Stomach (tissue), 9 donors: Measurements from ENCODE around the gene KLC4. TPM values are rescaled to one million over a fixed set of nuclear protein-coding genes. Genes with fewer than 3 reads are reported as not detected.

Experiments
- DNase-seq, 2 donors: peaks; one replicate each; pipeline versions ENCODE4 v3.0.0 to v3.0.0-alpha.2; 2013 to 2019
- H3K27ac ChIP-seq, 5 donors: fragments of 200-600 bp in 4 of 5; sonication (generic) in 4 of 5; one replicate each; pipeline ENCODE4 v1.5.1; 2013 to 2019; ENCODE audit warnings: mild to moderate bottlenecking in 1 of 5, moderate library complexity in 1 of 5
- H3K27me3 ChIP-seq, 3 donors: fragments of 200-600 bp; sonication (generic); one replicate each; pipeline ENCODE4 v1.5.1; 2017 to 2019; ENCODE audit warnings: mixed run types in 1 of 3
- H3K36me3 ChIP-seq, 4 donors: fragments of 200-600 bp; sonication (generic); 1 replicate in 3 of 4; 2 replicates in 1 of 4; pipeline ENCODE4 v1.5.1; 2016 to 2019
- H3K4me1 ChIP-seq, 4 donors: fragments of 200-600 bp; sonication (generic); one replicate each; pipeline ENCODE4 v1.5.1; 2016 to 2019
- H3K4me3 ChIP-seq, 4 donors: fragments of 200-600 bp; sonication (generic) in 3 of 4; one replicate each; pipeline ENCODE4 v1.5.1; 2016 to 2019; ENCODE audit warnings: mild to moderate bottlenecking in 1 of 4
- H3K9me3 ChIP-seq, 4 donors: fragments of 200-600 bp; sonication (generic); one replicate each; pipeline ENCODE4 v1.5.1; 2016 to 2019
- EP300 ChIP-seq: sonication (generic); formaldehyde crosslinking; IDR thresholded peaks from one replicate; pipeline ENCODE4 v1.6.1; 2017; ENCODE audit warnings: antibody characterized with exemption
- POLR2A ChIP-seq, 4 donors: fragments of 450-650 bp; IDR thresholded peaks; one replicate each; pipeline ENCODE4 v1.6.1; 2016; ENCODE audit warnings: antibody characterized with exemption in 4 of 4, control low read depth in 2 of 4, mild to moderate bottlenecking in 1 of 4, moderate library complexity in 1 of 4
- POLR2AphosphoS5 ChIP-seq, 3 donors: sonication (generic); formaldehyde crosslinking; IDR thresholded peaks; one replicate each; pipeline ENCODE4 v1.6.1; 2016; ENCODE audit warnings: antibody characterized with exemption in 3 of 3
- WGBS, 5 donors: extraction: QIAGEN DNeasy Blood & Tissue Kit in 3 of 5; methylation state at CpG; one replicate each; pipeline versions ENCODE4 v1.1.5 to v1.1.7; 2013 to 2018; 5-methylcytosine and 5-hydroxymethylcytosine counted together
- intact Hi-C: fragments of 100-400 bp; cut with DNase I; formaldehyde crosslinking; loops from one replicate; pipeline ENCODE4 v1.15.1; 2023; ENCODE audit warnings: low total_unique reads
- polyA plus RNA-seq, 3 donors: library from polyadenylated mRNA; stranded (reverse); fragments of 200-250 nt; gene quantifications; one replicate each; pipeline ENCODE4 v1.2.3, GENCODE V29; 2013
- total RNA-seq, 5 donors: library from RNA; depleted of rRNA; stranded (reverse); fragments of >200 nt; gene quantifications; one replicate each; pipeline versions ENCODE4 v1.1.0 to v1.2.3, GENCODE V29; 2014 to 2016
- TF ChIP-seq, protein P1 (sequence below), 7 experiments: fragments of 450-650 bp in 4 of 7; fragments of 200-600 bp in 3 of 7; sonication (generic) in 3 of 7; IDR thresholded peaks; one replicate each; pipeline ENCODE4 v1.5.1; 2016 to 2019; ENCODE audit warnings: antibody characterized with exemption in 7 of 7, control low read depth in 2 of 7, mild to moderate bottlenecking in 1 of 7
- donor health status: healthy with polysubstance abuse.
- donor health status: Bipolar disorder and iron deficiency.
- donor health status: healthy.

The KLC4 gene
- total and polyA plus RNA-seq, 8 donors = 23.5 to 410 (median 48.3) TPM

DNA sequence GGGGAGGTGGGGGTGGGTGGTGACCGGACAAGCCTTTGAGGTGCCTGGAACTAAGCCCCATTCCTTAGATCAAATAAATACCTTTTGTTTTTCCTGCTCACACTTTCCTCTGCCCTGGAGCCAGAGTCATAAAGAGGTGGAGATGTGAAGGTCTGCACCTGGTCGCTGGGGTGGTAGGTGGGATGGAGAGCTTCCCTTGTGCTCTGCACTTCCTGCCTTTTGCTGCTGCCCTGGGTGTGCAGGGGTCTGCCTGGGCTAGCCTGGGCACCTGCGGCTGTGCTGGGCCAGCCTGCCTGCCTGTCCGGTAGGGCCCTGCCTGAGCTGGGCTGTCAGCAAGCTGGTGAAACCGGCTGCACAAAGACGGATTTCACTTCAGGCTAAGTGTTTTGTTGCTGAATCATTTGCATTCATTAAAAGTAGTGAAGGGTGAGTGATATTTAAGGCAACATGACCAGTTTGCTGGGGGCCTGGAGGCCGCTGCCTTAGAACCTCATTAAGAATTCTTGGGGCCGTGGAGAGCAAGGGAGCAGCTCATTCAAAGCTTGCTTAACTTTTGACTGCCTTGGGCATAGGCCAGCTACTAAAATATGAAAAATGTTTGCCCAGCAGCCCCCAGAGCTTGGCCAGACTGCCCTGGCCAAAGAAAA, 37.1 kb downstream of the KLC4 start:
- no peak for TF ChIP-seq EP300
- TF ChIP-seq POLR2AphosphoS5 (IDR thresholded peaks at IDR 0.05) = no peak
- no peak for TF ChIP-seq POLR2A (IDR thresholded peaks at IDR 0.05)
- TF ChIP-seq, protein P1, sequence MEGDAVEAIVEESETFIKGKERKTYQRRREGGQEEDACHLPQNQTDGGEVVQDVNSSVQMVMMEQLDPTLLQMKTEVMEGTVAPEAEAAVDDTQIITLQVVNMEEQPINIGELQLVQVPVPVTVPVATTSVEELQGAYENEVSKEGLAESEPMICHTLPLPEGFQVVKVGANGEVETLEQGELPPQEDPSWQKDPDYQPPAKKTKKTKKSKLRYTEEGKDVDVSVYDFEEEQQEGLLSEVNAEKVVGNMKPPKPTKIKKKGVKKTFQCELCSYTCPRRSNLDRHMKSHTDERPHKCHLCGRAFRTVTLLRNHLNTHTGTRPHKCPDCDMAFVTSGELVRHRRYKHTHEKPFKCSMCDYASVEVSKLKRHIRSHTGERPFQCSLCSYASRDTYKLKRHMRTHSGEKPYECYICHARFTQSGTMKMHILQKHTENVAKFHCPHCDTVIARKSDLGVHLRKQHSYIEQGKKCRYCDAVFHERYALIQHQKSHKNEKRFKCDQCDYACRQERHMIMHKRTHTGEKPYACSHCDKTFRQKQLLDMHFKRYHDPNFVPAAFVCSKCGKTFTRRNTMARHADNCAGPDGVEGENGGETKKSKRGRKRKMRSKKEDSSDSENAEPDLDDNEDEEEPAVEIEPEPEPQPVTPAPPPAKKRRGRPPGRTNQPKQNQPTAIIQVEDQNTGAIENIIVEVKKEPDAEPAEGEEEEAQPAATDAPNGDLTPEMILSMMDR (IDR thresholded peaks at IDR 0.05) = no peak
- H3K27ac ChIP-seq = peak overlapping the region; percentile 37 to 78 (median 67)
- H3K4me1 ChIP-seq = peaks cover 20 to 48% (median 39%) of the 10 kb centered on the region in 4 donors
- H3K27me3 ChIP-seq = no peaks in the 10 kb centered on the region
- peak; percentile 35 to 79 for DNase-seq
- H3K36me3 ChIP-seq = no peaks in the 10 kb centered on the region
- H3K9me3 ChIP-seq = no peaks in the 10 kb centered on the region
- 19 to 41% (median 25%) methylated on average over 8 of the region's 8 CpGs for WGBS, 5 donors
- intact Hi-C loops = no loop called here
- H3K4me3 ChIP-seq = no peak overlapping the region

DNA sequence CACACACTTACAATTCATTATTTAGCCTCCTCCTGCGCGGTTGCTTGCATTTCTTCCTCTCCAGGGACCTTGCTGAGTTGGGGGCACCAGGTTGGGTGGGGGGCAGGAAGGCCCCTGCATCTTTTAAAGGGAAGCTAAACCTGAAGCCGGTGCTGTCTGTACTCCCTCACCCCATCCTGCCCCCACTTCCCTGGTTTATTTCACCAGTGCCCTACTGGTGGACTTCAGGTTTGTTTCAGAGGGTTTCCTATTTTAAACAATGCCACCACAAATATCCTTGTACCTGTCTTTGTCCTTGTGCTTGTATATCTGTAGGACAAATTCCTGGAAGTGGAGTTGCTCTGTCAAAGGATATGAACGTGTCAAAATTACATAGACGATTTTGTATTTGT, 37.7 kb downstream of the KLC4 start:
- Histone ChIP-seq H3K4me3 (no peak overlapping the region), H3K9me3 (no peaks in the 10 kb centered on the region), H3K27ac (peak overlapping the region; percentile 37 to 78 (median 67)), H3K4me1 (peaks cover 20 to 48% (median 39%) of the 10 kb centered on the region in 4 donors), H3K27me3 (no peaks in the 10 kb centered on the region), H3K36me3 (no peaks in the 10 kb centered on the region)
- no peak for DNase-seq
- TF ChIP-seq POLR2A (IDR thresholded peaks at IDR 0.05) (no peak), POLR2AphosphoS5 (IDR thresholded peaks at IDR 0.05) (no peak), EP300 (no peak)
- TF ChIP-seq, protein P1 (IDR thresholded peaks at IDR 0.05) = no peak
- 20 to 42% (median 24%) methylated on average over 5 of the region's 5 CpGs for WGBS, 5 donors
- intact Hi-C loops = no loop called here

DNA sequence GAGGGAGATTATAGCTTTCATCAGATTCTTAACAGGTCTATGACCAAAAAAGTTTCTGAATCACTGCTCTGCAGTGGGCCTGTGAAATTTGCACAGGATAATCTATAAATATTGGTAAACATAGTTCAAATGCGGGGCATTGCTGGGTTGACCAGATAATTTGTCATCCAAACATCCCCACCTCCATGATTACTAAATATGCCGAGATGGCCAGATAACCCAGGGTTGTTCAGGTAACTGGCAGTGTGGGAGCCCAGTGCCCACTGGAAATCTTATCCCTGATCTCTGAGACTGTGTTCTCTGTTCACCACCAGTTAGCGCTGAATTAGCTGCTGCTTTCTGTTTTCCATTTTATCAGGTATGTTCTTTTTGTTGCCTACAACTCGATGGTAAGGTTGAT, 38.1 kb downstream of the KLC4 start:
- H3K4me3 ChIP-seq = no peak overlapping the region
- no peaks in the 10 kb centered on the region for H3K27me3 ChIP-seq
- no peaks in the 10 kb centered on the region for H3K36me3 ChIP-seq
- intact Hi-C loops = no loop called here
- H3K9me3 ChIP-seq = no peaks in the 10 kb centered on the region
- no peak for DNase-seq
- peak overlapping the region in 4 of 5 donors; percentile 58 to 78 (median 68) for H3K27ac ChIP-seq
- TF ChIP-seq, protein P1 (IDR thresholded peaks at IDR 0.05) = no peak
- TF ChIP-seq POLR2AphosphoS5 (IDR thresholded peaks at IDR 0.05) (no peak), EP300 (no peak), POLR2A (IDR thresholded peaks at IDR 0.05) (no peak)
- H3K4me1 ChIP-seq = peaks cover 20 to 48% (median 39%) of the 10 kb centered on the region in 4 donors
- 37 to 63% (median 51%) methylated on average over 4 of the region's 4 CpGs for WGBS, 5 donors

DNA sequence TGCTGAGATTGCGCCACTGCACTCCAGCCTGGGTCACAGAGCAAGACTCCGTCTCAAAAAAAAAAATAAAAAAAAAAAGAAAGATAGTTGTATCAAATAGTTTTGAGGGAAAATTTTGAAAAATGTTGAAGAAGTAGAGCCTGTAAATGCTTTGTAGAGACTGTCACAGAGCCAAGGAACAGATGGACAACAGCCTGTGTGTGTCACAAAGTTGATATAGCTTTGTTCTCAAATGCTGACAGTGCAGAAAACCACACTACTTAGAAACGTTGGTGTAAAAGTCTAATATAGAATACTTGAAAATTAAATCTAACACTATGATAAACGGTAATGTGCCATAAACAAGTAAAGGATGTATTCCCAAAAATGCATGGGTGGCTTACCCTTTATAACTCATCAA, 42.1 kb downstream of the KLC4 start:
- H3K36me3 ChIP-seq = no peaks in the 10 kb centered on the region
- no peak overlapping the region for H3K4me3 ChIP-seq
- no peaks in the 10 kb centered on the region for H3K27me3 ChIP-seq
- peaks cover 9 to 20% (median 16%) of the 10 kb centered on the region in 4 donors for H3K4me1 ChIP-seq
- DNase-seq = peak in 1 of 2 donors; percentile 61
- TF ChIP-seq, protein P1 (IDR thresholded peaks at IDR 0.05) = no peak
- TF ChIP-seq POLR2A (IDR thresholded peaks at IDR 0.05) (no peak), EP300 (no peak)
- intact Hi-C loops = no loop called here
- WGBS, 5 donors = 70 to 75% (median 74%) methylated on average over 4 of the region's 4 CpGs
- H3K27ac ChIP-seq = no peak overlapping the region
- no peaks in the 10 kb centered on the region for H3K9me3 ChIP-seq
